Measurements from ENCODE around the gene LDLRAD3.

LDLRAD3 gene

GRCh38 chr11:36224209-36224882 lies 280.5 kb downstream of the LDLRAD3 start:
- TF ChIP-seq POLR2A (IDR thresholded peaks at IDR 0.05; ENCODE audit: low read length): no peak
- TF ChIP-seq GATA1 (IDR thresholded peaks at IDR 0.05; ENCODE audit: low read depth, low read length): no peak
- DNase-seq: no peak

GRCh38 chr11:36227044-36227443 lies 283.2 kb downstream of the LDLRAD3 start:
- no peak for DNase-seq
- TF ChIP-seq POLR2A (IDR thresholded peaks at IDR 0.05; ENCODE audit: low read length) (no peak), GATA1 (IDR thresholded peaks at IDR 0.05; ENCODE audit: low read depth, low read length) (no peak)

DNA sequence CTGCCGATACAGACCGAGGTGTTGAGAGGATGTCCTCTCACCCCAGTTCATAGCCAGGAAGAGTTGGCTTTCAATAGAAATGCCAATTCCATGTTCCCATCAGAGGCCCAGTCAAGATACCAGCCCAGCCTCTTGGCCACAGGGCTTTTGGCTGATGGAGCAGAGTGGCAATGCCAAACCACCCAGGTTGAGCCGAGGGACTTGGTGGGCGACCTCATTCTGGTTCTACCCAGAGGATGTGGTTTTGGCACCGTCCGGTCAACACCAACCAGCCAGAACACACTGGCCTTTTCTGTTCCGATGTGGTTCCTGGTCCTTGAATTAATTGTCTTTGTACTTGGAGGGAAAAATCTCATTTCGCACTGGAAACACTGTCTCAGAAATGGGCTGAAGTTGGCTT lies 284.8 kb downstream of the LDLRAD3 start:
- no peak for DNase-seq
- TF ChIP-seq POLR2A (IDR thresholded peaks at IDR 0.05; ENCODE audit: low read length) (no peak), GATA1 (IDR thresholded peaks at IDR 0.05; ENCODE audit: low read depth, low read length) (no peak)

DNA sequence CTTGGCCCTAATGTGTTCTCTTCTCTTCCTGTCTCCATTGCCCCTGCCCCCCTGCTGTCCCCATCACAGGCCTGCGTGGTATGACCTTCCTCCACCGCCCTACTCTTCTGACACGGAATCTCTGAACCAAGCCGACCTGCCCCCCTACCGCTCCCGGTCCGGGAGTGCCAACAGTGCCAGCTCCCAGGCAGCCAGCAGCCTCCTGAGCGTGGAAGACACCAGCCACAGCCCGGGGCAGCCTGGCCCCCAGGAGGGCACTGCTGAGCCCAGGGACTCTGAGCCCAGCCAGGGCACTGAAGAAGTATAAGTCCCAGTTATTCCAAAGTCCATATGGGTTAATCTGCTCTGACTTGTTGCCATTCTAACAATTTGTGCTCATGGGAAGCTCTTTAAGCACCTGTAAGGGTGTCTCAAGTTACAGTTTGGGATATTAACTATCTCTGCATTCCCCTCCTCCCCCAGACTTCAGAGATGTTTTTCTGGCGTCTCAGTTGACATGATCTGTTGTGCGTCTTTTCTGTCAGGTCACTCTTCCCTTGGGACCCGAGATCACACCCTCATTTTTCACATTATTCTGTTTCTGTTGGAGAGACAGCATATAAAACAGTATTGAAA lies 285.3 kb downstream of the LDLRAD3 start:
- no peak for DNase-seq
- TF ChIP-seq POLR2A (IDR thresholded peaks at IDR 0.05; ENCODE audit: low read length) (no peak), GATA1 (IDR thresholded peaks at IDR 0.05; ENCODE audit: low read depth, low read length) (no peak)

DNA sequence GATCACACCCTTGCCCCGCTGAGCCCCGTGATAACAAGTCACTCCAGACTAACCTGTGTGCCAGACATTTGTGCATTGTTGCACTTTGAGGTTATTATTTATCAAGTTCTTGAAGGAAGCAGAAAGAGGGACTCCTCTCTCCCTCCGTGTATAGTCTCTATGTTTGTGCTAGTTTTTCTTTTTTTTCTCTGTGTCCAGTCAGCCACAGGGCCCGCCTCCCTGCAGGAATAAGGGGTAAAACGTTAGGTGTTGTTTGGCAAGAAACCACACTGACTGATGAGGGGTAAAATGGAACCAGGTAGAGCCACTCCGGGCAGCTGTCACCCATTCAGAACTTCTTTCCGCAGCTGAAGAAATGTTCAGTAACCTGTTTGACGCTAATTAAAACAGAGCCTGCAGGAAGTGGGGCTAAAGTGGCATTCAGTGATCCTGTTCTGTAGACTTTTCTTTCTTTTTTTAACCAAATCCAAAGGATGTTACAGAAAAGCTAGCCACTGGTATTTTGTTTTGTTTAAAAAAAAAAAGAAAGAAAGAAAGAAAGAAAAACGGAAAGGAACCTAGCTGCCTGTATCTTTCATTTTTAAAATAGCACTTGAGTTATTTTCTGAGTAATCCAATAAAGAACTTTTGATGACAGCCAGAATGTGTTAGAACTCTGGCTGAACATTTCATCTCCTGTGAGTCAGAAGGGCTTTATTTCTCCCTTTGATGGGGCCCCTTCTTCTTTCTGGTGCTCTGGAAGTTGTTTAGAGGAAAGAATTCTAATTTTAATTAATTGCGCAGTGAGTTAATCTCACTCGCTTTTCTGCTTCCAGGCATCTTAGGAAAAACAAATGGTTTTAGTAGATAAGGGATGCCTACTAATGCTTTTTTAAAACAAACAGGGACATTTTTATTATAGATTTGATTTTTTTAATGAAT lies 287.2 kb downstream of the LDLRAD3 start:
- no peak for DNase-seq

GRCh38 chr11:36233204-36233603 lies 289.3 kb downstream of the LDLRAD3 start:
- TF ChIP-seq GATA1 (IDR thresholded peaks at IDR 0.05; ENCODE audit: low read depth, low read length) (no peak), POLR2A (IDR thresholded peaks at IDR 0.05; ENCODE audit: low read length) (no peak)
- DNase-seq: no peak

More for the DNA sequence above, 287.2 kb downstream of the LDLRAD3 start:
- TF ChIP-seq POLR2A (IDR thresholded peaks at IDR 0.05; ENCODE audit: low read length): no peak
- TF ChIP-seq GATA1 (IDR thresholded peaks at IDR 0.05; ENCODE audit: low read depth, low read length): no peak

DNA sequence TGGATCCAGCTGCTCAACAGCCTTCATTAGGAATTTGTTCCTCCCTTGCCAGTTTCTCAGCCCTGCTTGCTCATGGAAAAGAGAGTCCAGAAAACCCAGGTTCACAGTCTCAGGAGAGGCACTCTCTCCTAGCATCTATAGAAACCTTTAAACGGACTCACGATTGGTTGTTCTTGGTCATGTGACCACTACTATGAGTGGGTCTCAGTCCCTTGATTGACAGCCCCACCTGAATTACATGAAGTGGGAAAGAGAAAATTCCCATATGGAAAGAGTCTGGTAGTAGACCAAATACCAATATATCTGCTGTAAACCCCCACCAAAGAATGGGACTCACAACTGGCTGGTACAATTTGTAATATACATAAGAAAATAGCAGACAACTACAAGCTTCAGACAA lies 291.0 kb downstream of the LDLRAD3 start:
- TF ChIP-seq GATA1 (IDR thresholded peaks at IDR 0.05; ENCODE audit: low read depth, low read length) (no peak), POLR2A (IDR thresholded peaks at IDR 0.05; ENCODE audit: low read length) (no peak)
- DNase-seq: no peak

DNA sequence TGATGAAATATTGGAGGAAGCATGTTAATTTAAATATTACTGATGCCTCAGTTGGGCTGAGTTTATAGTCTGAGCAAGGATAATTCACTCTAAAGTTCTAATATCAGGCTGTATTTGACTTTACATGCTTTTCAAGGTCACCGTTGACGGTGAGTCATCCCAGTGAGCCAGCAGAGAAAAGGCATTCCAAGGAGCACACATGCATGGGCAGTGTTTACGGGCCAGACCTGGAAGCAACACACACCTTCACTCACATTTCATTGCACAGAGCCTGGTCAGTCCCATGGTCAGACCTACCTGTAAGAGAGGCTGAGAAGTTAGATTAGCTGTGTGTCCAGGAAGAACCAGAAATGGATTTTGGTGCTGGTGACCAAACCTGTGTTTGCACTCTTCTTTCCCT lies 291.9 kb downstream of the LDLRAD3 start:
- no peak for TF ChIP-seq POLR2A (IDR thresholded peaks at IDR 0.05; ENCODE audit: low read length)
- no peak for TF ChIP-seq GATA1 (IDR thresholded peaks at IDR 0.05; ENCODE audit: low read depth, low read length)
- no peak for DNase-seq

DNA sequence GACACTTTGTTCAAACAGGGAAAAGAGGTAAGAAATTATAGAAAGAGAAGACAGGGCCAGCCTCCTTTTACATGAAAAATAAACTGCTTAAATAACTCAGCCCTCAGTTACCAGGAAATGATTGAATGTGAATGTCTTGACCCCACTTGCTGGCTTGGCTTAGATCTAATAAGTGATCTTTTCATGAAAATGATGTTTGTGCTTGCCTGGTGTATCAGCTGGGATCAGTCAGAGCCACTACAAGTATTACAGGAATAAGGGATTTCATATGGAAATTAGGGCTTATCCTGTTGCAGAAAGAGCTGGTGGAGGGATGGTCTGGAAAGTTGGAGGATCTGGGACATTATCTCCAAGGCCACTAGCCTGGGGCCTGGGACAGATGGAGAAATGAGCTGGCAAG lies 293.5 kb downstream of the LDLRAD3 start:
- TF ChIP-seq POLR2A (IDR thresholded peaks at IDR 0.05; ENCODE audit: low read length): no peak
- no peak for TF ChIP-seq GATA1 (IDR thresholded peaks at IDR 0.05; ENCODE audit: low read depth, low read length)
- DNase-seq: no peak

DNA sequence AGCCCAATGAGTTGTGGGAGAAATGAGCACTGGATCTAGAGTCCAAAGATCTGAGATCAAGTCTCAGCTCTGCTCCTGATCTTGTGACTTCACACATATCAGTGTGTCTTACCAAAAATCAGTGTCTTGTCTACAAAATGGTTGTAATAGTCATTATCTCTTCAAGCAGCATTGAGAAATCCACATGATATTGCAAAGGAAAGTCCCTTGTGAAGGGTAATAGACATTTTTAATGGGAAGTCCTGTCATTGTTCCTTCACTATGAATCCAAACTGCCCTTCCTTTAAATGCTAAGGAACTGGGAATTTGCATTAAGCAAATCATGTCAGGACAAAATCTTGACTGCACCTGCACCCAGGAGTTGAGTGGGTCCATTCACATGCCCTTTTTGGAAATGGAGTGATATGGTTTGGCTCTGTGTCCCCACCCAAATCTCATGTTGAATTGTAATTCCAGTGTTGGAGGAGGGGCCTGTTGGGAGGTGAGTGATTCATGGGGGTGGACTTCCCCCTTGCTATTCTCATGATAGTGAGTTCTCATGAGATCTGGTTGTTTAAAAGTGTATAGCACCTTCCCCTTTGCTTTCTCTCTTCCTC lies 294.3 kb downstream of the LDLRAD3 start:
- DNase-seq: no peak
- TF ChIP-seq POLR2A (IDR thresholded peaks at IDR 0.05; ENCODE audit: low read length): no peak
- no peak for TF ChIP-seq GATA1 (IDR thresholded peaks at IDR 0.05; ENCODE audit: low read depth, low read length)

- no peak for TF ChIP-seq POLR2A (IDR thresholded peaks at IDR 0.05; ENCODE audit: low read length)
- no peak for TF ChIP-seq GATA1 (IDR thresholded peaks at IDR 0.05; ENCODE audit: low read depth, low read length)
- no peak for DNase-seq
These were observed 295.0 kb downstream of the LDLRAD3 start for GRCh38 chr11:36238881-36239280.

DNA sequence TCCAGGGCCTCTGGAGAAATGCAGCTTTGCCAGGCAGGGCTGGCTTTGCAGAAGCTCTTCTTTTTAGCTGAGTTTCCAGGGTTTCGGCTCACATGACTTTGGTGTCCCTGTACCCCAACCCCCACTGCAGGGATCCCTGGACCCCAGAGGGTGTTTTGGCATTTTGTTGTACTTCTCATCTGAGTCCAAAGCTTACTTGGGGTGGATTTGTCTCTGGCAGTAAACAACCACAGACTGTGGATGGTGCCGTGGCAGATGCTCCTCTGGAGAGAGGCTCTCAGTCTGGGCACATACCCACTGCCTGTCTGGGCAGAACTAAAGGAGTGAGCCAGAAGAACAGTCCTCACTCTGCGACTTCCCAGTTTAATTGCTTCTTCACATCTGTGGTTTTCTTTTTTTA lies 295.8 kb downstream of the LDLRAD3 start:
- no peak for DNase-seq

GRCh38 chr11:36240173-36240572 lies 296.3 kb downstream of the LDLRAD3 start:
- TF ChIP-seq GATA1 (IDR thresholded peaks at IDR 0.05; ENCODE audit: low read depth, low read length): no peak
- no peak for TF ChIP-seq POLR2A (IDR thresholded peaks at IDR 0.05; ENCODE audit: low read length)
- no peak for DNase-seq

More for the DNA sequence above, 295.8 kb downstream of the LDLRAD3 start:
- no peak for TF ChIP-seq GATA1 (IDR thresholded peaks at IDR 0.05; ENCODE audit: low read depth, low read length)

GRCh38 chr11:36240801-36241200 lies 296.9 kb downstream of the LDLRAD3 start:
- TF ChIP-seq GATA1 (IDR thresholded peaks at IDR 0.05; ENCODE audit: low read depth, low read length) (no peak), POLR2A (IDR thresholded peaks at IDR 0.05; ENCODE audit: low read length) (no peak)
- DNase-seq: no peak

All from erythroblast (primary cell).